ENCODE results near the gene LRRN2. TPM values are rescaled to one million over a fixed set of nuclear protein-coding genes. Genes with fewer than 3 reads are reported as not detected.
"Not testable (repeated sequence)": the region's sequence is repeated elsewhere in the genome, so short reads cannot be mapped to it uniquely, and the experiment has no call there.

LRRN2 gene
- total RNA-seq, 2 experiments from 2014 or later, result not detected

- POLR2A ChIA-PET, result no interaction called here
- no peaks in the 10 kb centered on the region for H3K36me3 Mint-ChIP-seq (ENCODE audit: low read depth)
- no peak overlapping the region for H3K4me3 Mint-ChIP-seq
Measured at GRCh38 chr1:204696606-204697005, 11.1 kb upstream of the LRRN2 start.

GRCh38 chr1:204695692-204696091, 10.2 kb upstream of the LRRN2 start:
- ChIA-PET CTCF (interaction anchor here (1.3 kb wide), 1 partner anchor 12 kb away, joined by 4 read pairs; no protein-coding TSS in a partner anchor), POLR2A (no interaction called here)
- Mint-ChIP-seq H3K27ac (no peak overlapping the region), H3K4me1 (peaks cover 17% of the 10 kb centered on the region), H3K27me3 (no peaks in the 10 kb centered on the region), H3K9me3 (no peaks in the 10 kb centered on the region), H3K36me3 (ENCODE audit: low read depth) (no peaks in the 10 kb centered on the region), H3K4me3 (no peak overlapping the region)
- DNase-seq, result no peak

More at GRCh38 chr1:204696606-204697005, 11.1 kb upstream of the LRRN2 start:
- CTCF ChIA-PET, result interaction anchor here (1.3 kb wide), 1 partner anchor 9 kb away, joined by 4 read pairs; no protein-coding TSS in a partner anchor
- no peak for DNase-seq
- no peak overlapping the region for H3K27ac Mint-ChIP-seq
- H3K27me3 Mint-ChIP-seq, result no peaks in the 10 kb centered on the region
- peaks cover 8% of the 10 kb centered on the region for H3K4me1 Mint-ChIP-seq
- no peaks in the 10 kb centered on the region for H3K9me3 Mint-ChIP-seq

GRCh38 chr1:204694145-204694544, 8.6 kb upstream of the LRRN2 start:
- ChIA-PET POLR2A (no interaction called here), CTCF (interaction anchor here (1.6 kb wide), 1 partner anchor 52 kb away, joined by 4 read pairs; no protein-coding TSS in a partner anchor)
- Mint-ChIP-seq H3K27ac (no peak overlapping the region), H3K4me1 (peaks cover 19% of the 10 kb centered on the region), H3K27me3 (no peaks in the 10 kb centered on the region), H3K36me3 (ENCODE audit: low read depth) (no peaks in the 10 kb centered on the region), H3K4me3 (no peak overlapping the region), H3K9me3 (no peaks in the 10 kb centered on the region)
- no peak for DNase-seq

GRCh38 chr1:204692841-204693356, 7.4 kb upstream of the LRRN2 start:
- DNase-seq, result no peak
- Mint-ChIP-seq H3K4me1 (peaks cover 18% of the 10 kb centered on the region), H3K27me3 (peaks cover 4% of the 10 kb centered on the region), H3K36me3 (ENCODE audit: low read depth) (no peaks in the 10 kb centered on the region), H3K4me3 (no peak overlapping the region), H3K27ac (no peak overlapping the region), H3K9me3 (no peaks in the 10 kb centered on the region)
- ChIA-PET CTCF (interaction anchor here (1.3 to 1.6 kb wide), 2 partner anchors 11 to 54 kb away, joined by 3 to 4 read pairs; no protein-coding TSS in a partner anchor), POLR2A (no interaction called here)

GRCh38 chr1:204692325-204692840, 6.8 kb upstream of the LRRN2 start:
- H3K4me3 Mint-ChIP-seq, result no peak overlapping the region
- ChIA-PET POLR2A (no interaction called here), CTCF (interaction anchor here (0.9 to 1.3 kb wide), 2 partner anchors 11 to 127 kb away, joined by 3 read pairs; no protein-coding TSS in a partner anchor)
- no peak for DNase-seq
- H3K4me1 Mint-ChIP-seq, result peaks cover 18% of the 10 kb centered on the region
- H3K36me3 Mint-ChIP-seq (ENCODE audit: low read depth), result no peaks in the 10 kb centered on the region
- no peak overlapping the region for H3K27ac Mint-ChIP-seq
- H3K27me3 Mint-ChIP-seq, result peaks cover 8% of the 10 kb centered on the region
- no peaks in the 10 kb centered on the region for H3K9me3 Mint-ChIP-seq

GRCh38 chr1:204691328-204691730, 5.8 kb upstream of the LRRN2 start:
- POLR2A ChIA-PET; DNase-seq; H3K36me3 Mint-ChIP-seq (ENCODE audit: low read depth); H3K4me3 Mint-ChIP-seq; H3K9me3 Mint-ChIP-seq: not testable (repeated sequence)
- peaks cover 18% of the 10 kb centered on the region for H3K27me3 Mint-ChIP-seq
- CTCF ChIA-PET, result interaction anchor here (0.6 kb wide), 1 partner anchor 103 kb away, joined by 3 read pairs; no protein-coding TSS in a partner anchor
- H3K4me1 Mint-ChIP-seq, result peaks cover 18% of the 10 kb centered on the region
- H3K27ac Mint-ChIP-seq, result peak overlapping the region; percentile 39

GRCh38 chr1:204688776-204689175, 3.2 kb upstream of the LRRN2 start:
- Mint-ChIP-seq H3K36me3 (ENCODE audit: low read depth) (no peaks in the 10 kb centered on the region), H3K9me3 (no peaks in the 10 kb centered on the region), H3K27ac (no peak overlapping the region), H3K4me1 (peaks cover 28% of the 10 kb centered on the region), H3K27me3 (peaks cover 37% of the 10 kb centered on the region), H3K4me3 (no peak overlapping the region)
- ChIA-PET POLR2A (no interaction called here), CTCF (interaction anchor here (1.1 to 1.5 kb wide), 3 partner anchors 9 to 118 kb away, joined by 3 to 6 read pairs (median 4); no protein-coding TSS in a partner anchor)
- DNase-seq, result no peak

- POLR2A ChIA-PET, result no interaction called here
- Mint-ChIP-seq H3K27ac (no peak overlapping the region), H3K4me1 (peaks cover 28% of the 10 kb centered on the region), H3K9me3 (no peaks in the 10 kb centered on the region), H3K36me3 (ENCODE audit: low read depth) (no peaks in the 10 kb centered on the region), H3K4me3 (no peak overlapping the region), H3K27me3 (peaks cover 42% of the 10 kb centered on the region)
- no peak for DNase-seq
- CTCF ChIA-PET, result interaction anchor here (1.1 to 1.7 kb wide), 5 partner anchors 8 to 119 kb away, joined by 3 to 6 read pairs (median 4); no protein-coding TSS in a partner anchor
Measured at GRCh38 chr1:204688007-204688406, 2.5 kb upstream of the LRRN2 start.

GRCh38 chr1:204684571-204685235, 835 bp downstream of the LRRN2 start:
- CTCF ChIA-PET, result interaction anchor here (1.2 to 1.5 kb wide), 3 partner anchors 12 to 62 kb away, joined by 3 to 4 read pairs (median 4); no protein-coding TSS in a partner anchor
- DNase-seq, result no peak
- H3K27ac Mint-ChIP-seq, result no peak overlapping the region
- H3K4me3 Mint-ChIP-seq, result peak overlapping the region; percentile 56
- peaks cover 52% of the 10 kb centered on the region for H3K27me3 Mint-ChIP-seq
- H3K4me1 Mint-ChIP-seq, result peaks cover 10% of the 10 kb centered on the region
- H3K9me3 Mint-ChIP-seq, result no peaks in the 10 kb centered on the region
- no peaks in the 10 kb centered on the region for H3K36me3 Mint-ChIP-seq (ENCODE audit: low read depth)
- POLR2A ChIA-PET, result no interaction called here

- Mint-ChIP-seq H3K9me3 (no peaks in the 10 kb centered on the region), H3K27me3 (peaks cover 53% of the 10 kb centered on the region), H3K36me3 (ENCODE audit: low read depth) (no peaks in the 10 kb centered on the region), H3K4me3 (no peak overlapping the region), H3K4me1 (peaks cover 10% of the 10 kb centered on the region), H3K27ac (no peak overlapping the region)
- DNase-seq, result no peak
- ChIA-PET CTCF (interaction anchor here (1.4 kb wide), 1 partner anchor 19 kb away, joined by 4 read pairs; no protein-coding TSS in a partner anchor), POLR2A (no interaction called here)
Measured at GRCh38 chr1:204684206-204684570, 1.4 kb downstream of the LRRN2 start.

GRCh38 chr1:204683284-204684205, 2.0 kb downstream of the LRRN2 start:
- H3K4me3 Mint-ChIP-seq, result no peak overlapping the region
- H3K27me3 Mint-ChIP-seq, result peaks cover 57% of the 10 kb centered on the region
- no peaks in the 10 kb centered on the region for H3K36me3 Mint-ChIP-seq (ENCODE audit: low read depth)
- DNase-seq, result no peak
- H3K4me1 Mint-ChIP-seq, result peaks cover 10% of the 10 kb centered on the region
- POLR2A ChIA-PET, result no interaction called here
- CTCF ChIA-PET, result interaction anchor here (1.4 kb wide), 1 partner anchor 18 kb away, joined by 4 read pairs; no protein-coding TSS in a partner anchor
- no peaks in the 10 kb centered on the region for H3K9me3 Mint-ChIP-seq
- no peak overlapping the region for H3K27ac Mint-ChIP-seq

GRCh38 chr1:204680461-204680860, 5.1 kb downstream of the LRRN2 start:
- H3K27ac Mint-ChIP-seq, result no peak overlapping the region
- H3K36me3 Mint-ChIP-seq (ENCODE audit: low read depth), result no peaks in the 10 kb centered on the region
- POLR2A ChIA-PET, result no interaction called here
- no peak overlapping the region for H3K4me3 Mint-ChIP-seq
- H3K27me3 Mint-ChIP-seq, result peaks cover 33% of the 10 kb centered on the region
- CTCF ChIA-PET, result interaction anchor here (0.9 to 1.2 kb wide), 2 partner anchors 10 to 126 kb away, joined by 3 to 4 read pairs; no protein-coding TSS in a partner anchor
- H3K4me1 Mint-ChIP-seq, result peaks cover 7% of the 10 kb centered on the region
- DNase-seq, result no peak
- H3K9me3 Mint-ChIP-seq, result no peaks in the 10 kb centered on the region

Measured in activated CD4-positive, alpha-beta T cell treated with anti-CD3 and anti-CD28 coated beads, Interleukin-2, amount 10 ng/mL, durations not matched to agents 7 days and 5 days (primary cell).